Muscle of back (tissue), 11 donors: ENCODE data around the gene FXYD4. TPM values are rescaled to one million over a fixed set of nuclear protein-coding genes. Genes with fewer than 3 reads are reported as not detected.

Source experiments
- DNase-seq, 3 donors: peaks; one replicate each; pipeline versions ENCODE4 v3.0.0 to v3.0.0-alpha.2; 2013
- polyA plus RNA-seq, 10 donors: library from polyadenylated mRNA; unstranded; fragments of 120-200 nt; gene quantifications; one replicate each; pipeline ENCODE4 v1.2.1, GENCODE V29; 2013; ENCODE audit not compliant: insufficient read length in 10 of 10

Gene FXYD4
- polyA plus RNA-seq, 10 donors = 0.25 to 2.2 (median 0.99) TPM; not detected in 1

GRCh38 chr10:43343126-43343525, 28.3 kb upstream of the FXYD4 start:
- DNase-seq = no peak

DNA sequence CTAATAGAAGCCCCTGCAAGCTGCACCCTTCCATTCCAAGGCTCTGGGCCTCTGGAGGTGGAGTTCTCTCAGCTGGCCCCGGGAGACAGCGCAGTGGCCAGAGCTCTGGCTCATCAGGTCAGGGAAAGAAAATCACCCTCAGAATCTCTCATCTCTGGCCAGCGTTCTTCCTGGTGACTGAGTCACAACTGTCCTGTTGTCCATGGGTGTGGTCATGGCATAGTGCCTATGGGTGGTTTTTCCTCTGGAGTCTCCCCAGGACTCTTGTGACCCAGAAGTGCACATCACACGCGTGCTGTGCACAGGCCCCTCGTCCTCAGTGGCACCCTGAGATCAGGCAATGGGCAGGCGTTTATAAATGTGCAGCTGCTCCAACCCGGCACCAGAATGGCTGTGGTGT, 27.4 kb upstream of the FXYD4 start:
- DNase-seq = no peak

- DNase-seq = no peak
Measured at GRCh38 chr10:43347997-43348396, 23.4 kb upstream of the FXYD4 start.

DNA sequence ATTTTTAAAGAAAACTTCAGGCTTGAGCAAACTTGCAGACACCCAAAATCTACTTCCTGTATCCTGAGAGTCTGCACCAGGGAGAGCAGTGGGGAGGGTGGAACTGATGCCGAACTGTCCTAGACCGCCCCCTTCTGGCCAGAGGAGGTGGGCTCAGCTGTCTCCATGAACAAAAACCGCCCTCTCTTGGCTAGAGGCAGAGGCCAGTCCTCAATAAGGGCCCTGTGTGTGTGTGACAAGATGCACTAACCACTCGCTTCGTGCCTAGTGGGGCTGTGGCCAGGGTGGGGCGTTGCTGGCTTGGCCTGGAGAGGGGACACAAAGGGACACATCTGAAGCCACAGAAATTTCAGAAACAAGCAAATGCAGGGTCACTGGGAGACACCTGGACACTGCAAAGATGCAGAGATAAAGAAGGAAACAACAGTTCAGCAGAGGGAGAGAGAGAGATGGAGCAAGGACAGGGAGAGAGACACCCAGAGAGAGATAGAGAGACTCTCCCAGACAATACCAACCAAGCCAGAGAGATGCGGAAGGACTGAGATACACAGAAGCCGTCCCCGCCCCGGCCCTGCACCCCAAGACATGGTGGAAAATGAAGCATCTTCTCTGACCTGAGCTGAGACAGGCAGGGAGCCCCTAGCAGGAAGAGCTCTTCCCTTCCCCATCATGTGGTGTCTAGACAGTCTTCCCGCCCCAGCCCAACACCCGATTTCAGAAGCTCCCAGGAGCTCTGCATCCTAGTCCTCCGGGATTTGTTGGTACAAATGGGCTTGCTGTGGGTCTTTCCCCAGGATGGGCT, 22.7 kb upstream of the FXYD4 start:
- peak; percentile 67 to 89 (median 86) for DNase-seq

- DNase-seq = no peak
Measured at GRCh38 chr10:43350156-43350555, 21.3 kb upstream of the FXYD4 start.

- DNase-seq = no peak
Measured at GRCh38 chr10:43350686-43351085, 20.8 kb upstream of the FXYD4 start.

GRCh38 chr10:43351301-43351700, 20.1 kb upstream of the FXYD4 start:
- DNase-seq = no peak

DNA sequence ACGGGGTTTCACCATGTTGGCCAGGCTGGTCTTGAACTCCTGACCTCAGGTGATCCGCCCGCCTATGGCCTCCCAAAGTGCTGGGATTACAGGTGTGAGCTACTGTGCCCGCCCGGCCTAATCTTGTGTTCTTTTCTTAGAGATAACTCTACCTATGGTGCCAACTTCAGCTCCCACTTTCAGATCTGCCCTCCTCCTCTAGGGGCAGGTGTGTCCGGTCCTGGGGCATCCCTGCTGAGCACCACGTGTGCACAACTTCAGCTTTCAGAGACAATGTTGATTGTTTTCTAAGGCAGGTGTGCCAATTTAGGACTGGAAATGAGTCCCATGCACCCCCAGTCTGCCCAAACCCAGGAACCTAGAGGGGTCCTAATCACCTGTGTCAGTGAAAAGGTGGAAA, 18.5 kb upstream of the FXYD4 start:
- DNase-seq = no peak

DNA sequence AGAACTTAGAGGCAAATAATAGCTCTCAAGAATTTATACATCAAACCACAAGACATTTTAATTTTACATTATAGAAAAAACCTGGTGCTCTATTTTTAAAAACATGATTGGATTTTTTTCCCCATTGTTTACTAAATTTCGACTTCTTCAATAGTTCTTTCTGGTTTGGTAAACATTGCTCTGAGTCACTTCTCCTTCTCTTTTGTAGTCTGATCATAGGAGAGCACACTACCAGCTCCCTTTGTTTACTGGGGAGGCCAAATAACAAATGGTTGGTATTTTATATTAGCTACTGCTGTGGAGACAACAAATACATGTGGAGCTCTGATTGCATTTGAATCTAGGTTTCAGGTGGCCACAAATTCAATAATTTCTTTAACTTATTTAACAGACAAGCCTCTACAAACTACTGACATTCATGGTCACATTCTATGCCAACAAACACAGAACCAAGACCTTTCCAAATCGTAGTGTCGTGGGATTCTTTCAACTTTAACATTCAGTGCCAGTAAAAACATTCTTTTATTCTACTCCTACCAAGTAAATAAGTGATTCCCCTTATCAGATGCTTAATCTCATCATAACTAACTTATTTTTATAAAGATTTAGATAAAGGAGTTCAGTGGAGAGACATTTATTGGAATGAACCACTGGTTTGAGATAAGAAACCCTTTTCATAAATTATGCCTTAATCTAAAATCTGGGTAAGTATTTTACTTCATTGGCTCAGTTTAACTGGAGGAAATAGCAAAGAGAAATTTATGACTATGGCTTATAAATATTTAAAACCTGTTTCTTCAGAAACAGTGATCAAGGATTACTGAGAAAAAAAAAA, 17.7 kb upstream of the FXYD4 start:
- no peak for DNase-seq

DNA sequence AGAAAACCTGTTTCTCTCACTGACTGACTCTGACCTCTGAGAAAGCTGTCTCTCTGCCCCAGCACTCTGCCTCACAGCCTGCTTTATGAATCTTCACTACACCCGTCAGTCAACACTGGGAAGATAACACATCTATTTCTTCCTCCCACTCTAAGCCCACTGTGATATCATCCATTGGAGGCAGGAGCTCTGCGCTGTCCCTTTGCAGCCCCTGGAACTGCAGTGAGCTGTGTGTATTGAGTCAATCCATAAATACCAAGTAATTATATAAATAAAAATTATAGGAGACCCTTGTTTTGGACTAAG, 17.2 kb upstream of the FXYD4 start:
- no peak for DNase-seq

- no peak for DNase-seq
Measured at GRCh38 chr10:43354879-43355380, 16.5 kb upstream of the FXYD4 start.

DNA sequence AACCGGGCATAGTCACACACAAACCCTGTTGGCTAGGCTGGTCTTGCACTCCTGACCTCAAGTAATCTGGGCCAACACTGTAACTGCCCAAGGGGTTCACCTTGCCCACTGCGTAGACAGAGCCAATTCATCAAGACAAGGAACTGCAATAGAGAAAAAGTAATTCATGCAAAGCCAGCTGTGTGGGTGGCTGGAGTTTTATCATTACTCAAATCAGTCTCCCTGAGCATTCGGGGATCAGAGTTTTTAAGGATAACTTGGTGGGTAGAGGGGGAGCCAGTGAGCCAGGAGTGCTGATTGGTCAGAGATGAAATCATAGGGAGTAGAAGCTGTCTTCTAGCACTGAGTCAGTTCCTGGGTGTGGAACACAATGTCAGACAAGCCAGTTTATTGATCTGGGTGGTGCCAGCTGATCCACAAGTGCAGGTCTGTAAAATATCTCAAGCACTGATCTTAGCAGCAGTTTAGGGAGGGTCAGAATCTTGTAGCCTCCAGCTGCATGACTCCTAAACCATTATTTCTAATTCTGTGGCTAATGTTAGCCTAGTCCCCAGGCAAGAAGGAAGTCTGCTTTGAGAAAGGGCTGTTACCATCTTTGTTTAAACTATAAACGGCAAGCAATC, 15.6 kb upstream of the FXYD4 start:
- no peak for DNase-seq

DNA sequence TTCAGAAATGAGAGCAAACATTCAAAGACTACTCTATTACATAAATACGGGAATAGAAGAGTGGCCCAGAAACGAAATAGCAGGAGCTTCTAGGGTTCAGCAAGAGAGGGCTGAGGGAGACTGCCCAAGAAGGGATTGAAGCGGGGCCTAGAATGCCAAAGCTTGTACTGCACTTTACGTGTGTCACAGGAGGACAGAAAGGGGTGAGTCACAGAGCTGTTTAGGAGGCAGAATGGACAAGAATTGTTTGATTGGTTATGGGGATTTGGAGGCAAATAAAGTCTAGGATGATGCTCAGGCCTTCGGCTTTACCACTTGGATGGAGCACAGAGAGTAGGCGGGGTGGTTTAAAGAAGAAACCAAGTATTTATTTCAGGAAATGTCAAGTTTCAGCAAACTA, 11.3 kb upstream of the FXYD4 start:
- DNase-seq = no peak

GRCh38 chr10:43361547-43362190, 9.8 kb upstream of the FXYD4 start:
- peak in 1 of 3 donors; percentile 31 for DNase-seq

DNA sequence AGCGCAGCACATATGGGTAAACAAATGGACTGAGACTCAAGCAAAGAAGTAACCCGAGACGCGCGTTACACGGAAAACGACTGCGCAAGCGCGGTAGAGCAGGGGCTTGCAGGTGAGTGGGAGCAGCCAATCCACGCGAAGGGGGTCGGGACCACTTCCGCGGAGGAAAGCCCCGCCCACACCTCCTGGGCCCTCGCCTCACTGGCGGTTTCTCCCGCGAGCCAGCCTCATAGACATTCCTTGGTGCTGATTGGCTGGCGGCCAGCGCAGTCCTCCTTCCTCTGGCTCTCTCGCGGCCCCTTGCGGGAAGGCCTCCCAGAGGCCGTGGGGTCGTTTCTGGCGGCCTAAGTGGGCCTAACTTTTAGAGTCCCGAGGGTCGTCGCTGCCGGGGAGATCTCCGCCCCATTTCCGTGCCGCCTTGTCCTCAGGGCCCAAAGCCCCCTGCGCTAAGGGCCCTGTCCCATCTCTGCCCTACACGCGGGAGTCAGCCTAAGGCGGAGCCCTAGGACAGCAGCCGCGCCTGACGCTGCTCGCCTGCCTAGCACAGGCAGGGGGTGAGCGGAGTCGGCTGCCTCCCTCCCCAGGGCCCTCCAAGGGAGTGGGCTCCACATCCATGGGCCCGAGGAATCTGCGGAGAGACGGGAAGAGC, 9.1 kb upstream of the FXYD4 start:
- DNase-seq = peak; percentile 87 to 95 (median 87)

GRCh38 chr10:43365001-43365400, 6.4 kb upstream of the FXYD4 start:
- DNase-seq = no peak

DNA sequence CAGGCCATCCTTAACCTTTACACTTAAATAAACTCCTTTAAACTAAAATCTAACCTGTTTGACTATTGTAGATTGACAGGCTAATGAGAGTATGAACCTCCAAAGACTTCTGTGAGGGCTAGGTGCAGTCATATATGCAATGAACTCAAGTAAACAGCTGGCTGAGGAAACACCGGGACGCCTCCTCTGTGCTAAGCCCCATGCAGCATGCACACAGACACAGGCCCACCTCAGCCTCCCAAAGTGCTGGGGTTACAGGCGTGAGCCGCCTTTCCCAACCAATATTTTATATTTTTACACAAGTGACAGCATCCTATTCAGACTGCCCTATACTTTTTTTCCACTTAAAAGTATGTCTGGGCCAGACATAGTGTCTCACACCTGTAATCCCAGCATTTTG, 1.5 kb upstream of the FXYD4 start:
- DNase-seq = no peak

DNA sequence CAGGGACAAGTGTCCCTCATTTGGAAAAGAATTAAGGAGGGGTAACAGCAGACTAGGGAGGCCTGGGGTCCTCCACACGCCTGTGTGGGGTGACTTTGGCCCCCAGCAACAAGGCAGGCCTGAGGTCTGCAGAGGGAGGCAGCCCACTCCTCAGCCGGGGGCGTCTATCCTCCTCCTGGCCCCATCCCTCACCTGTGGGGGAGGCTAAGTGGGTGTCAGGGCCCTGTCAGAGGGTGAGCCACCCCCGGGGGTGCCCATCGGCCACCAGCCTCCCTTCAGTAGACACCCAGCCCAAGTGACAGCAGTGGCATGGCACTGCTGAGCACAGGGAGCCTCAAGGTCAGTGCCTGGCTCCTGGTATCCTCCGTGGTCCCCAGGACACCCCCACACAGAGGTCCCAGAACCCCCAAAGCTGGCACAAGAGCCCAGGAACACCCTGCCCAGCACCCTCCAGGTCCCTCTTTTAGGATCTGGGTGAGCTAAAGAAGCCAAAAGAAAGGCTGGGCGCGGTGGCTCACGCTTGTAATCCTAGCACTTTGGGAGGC, 693 bp upstream of the FXYD4 start:
- no peak for DNase-seq

DNA sequence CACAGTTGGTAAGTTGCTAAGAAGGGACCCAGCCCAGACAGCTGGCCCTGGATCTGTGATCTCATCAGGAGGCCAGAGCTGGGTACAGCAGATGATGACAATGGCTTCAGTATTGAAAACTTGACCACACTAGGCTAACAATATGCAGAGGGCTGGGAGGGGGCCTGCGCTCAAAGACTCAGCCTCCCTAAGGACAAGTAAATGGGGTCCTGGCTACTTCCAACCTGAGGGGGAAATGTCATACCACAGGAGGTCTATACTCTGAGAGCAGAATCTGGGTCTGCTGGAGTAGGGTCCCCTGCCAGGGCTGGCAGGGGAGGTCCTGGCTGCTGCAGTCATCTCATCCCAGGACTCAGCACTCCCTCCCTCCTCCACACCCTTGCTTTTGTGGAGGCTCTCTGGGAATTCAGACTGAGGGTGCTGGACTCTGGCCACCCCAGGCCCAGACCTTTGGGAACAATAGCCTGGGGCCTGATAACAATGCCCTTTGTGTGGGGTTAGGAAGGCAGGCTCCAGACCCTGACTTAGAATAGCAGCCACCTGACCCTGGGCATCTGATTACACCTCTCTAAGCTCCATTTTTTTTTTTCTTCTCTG, 1.4 kb downstream of the FXYD4 start:
- DNase-seq = no peak

DNA sequence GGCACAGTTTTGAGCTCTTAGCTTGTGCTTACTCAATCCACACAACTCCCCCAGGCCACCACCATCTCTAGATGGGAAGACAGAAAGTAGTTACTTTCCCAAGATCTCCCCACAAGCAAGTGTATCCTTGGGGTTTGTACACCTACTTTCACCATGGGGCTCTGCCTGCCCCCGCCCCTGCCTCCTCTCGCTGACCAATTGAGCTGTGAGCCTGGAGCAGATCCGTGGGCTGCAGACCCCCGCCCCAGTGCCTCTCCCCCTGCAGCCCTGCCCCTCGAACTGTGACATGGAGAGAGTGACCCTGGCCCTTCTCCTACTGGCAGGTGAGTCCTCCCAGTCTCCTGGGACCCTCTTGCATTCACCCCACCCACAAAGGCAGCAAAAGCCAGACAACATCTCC, 2.0 kb downstream of the FXYD4 start:
- no peak for DNase-seq

GRCh38 chr10:43374194-43374593, 2.8 kb downstream of the FXYD4 start:
- DNase-seq = no peak
